H1 (cell line): ENCODE measurements around the gene CSN3. TPM values are rescaled to one million over a fixed set of nuclear protein-coding genes. Genes with fewer than 3 reads are reported as not detected.
"Not testable (repeated sequence)": the region's sequence is repeated elsewhere in the genome, so short reads cannot be mapped to it uniquely, and the experiment has no call there.

Experiments
- CTCF ChIA-PET: fragments of 300-600 bp; sonication (Branson Sonifier 250); formaldehyde crosslinking; loops from one replicate; lab custom pipeline; 2021; ENCODE audit not compliant: partially characterized antibody; lab: Charles Lee
- POLR2A ChIA-PET: fragments of 300-600 bp; sonication (Branson Sonifier 250); formaldehyde crosslinking; loops from one replicate; lab custom pipeline; 2021; ENCODE audit warnings: inconsistent platforms; ENCODE audit not compliant: partially characterized antibody; lab: Charles Lee
- DNase-seq, 2 experiments: peaks; one replicate each; pipeline versions ENCODE4 v3.0.0 to v3.0.0-alpha.2; 2010 to 2022; ENCODE audit warnings: low spot score in 2 of 2, low read depth in 1 of 2, mixed read lengths in 1 of 2
- FAIRE-seq: peaks from 2 replicates; lab custom pipeline; 2011; peaks lifted over from hg19 to GRCh38; lab: Jason Lieb, UNC
- H2AFZ ChIP-seq: 2 replicates; pipeline ENCODE4 v1.8.1; 2012; ENCODE audit warnings: low read length, inconsistent platforms
- H2AK5ac ChIP-seq: 2 replicates; pipeline ENCODE4 v1.6.1; 2013; ENCODE audit warnings: low read depth, low read length
- H2BK120ac ChIP-seq: replicated peaks from 2 replicates; pipeline ENCODE3; 2013; ENCODE audit warnings: low read depth, low read length, inconsistent platforms
- H2BK12ac ChIP-seq: 2 replicates; pipeline ENCODE4 v1.6.1; 2013; ENCODE audit warnings: low read depth, low read length
- H2BK15ac ChIP-seq: 2 replicates; pipeline ENCODE4 v1.6.1; 2013; ENCODE audit warnings: low read length
- H2BK20ac ChIP-seq: 2 replicates; pipeline ENCODE4 v1.6.1; 2013; ENCODE audit warnings: low read length
- H2BK5ac ChIP-seq: 2 replicates; pipeline ENCODE4 v1.6.1; 2013; ENCODE audit warnings: low read depth, low read length
- H3K14ac ChIP-seq: 2 replicates; pipeline ENCODE4 v1.6.1; 2013; ENCODE audit warnings: inconsistent platforms; ENCODE audit not compliant: insufficient read length
- H3K18ac ChIP-seq: 2 replicates; pipeline ENCODE4 v1.6.1; 2013; ENCODE audit warnings: low read length; ENCODE audit errors: extremely low read depth
- H3K23ac ChIP-seq: 2 replicates; pipeline ENCODE4 v1.6.1; 2013; ENCODE audit warnings: inconsistent platforms; ENCODE audit not compliant: insufficient read length
- H3K23me2 ChIP-seq: 2 replicates; pipeline ENCODE4 v1.6.1; 2013; ENCODE audit warnings: low read depth, low read length
- H3K27ac ChIP-seq: 2 replicates; pipeline ENCODE4 v1.6.1; 2011; ENCODE audit warnings: low read depth, low read length, inconsistent platforms
- H3K27me3 ChIP-seq, 4 experiments: replicated peaks in 1 of 4; 1 replicate in 1 of 4; 2 replicates in 3 of 4; pipeline versions ENCODE4 v1.6.1 to v1.8.1; 2011 to 2013; ENCODE audit warnings: low read length in 3 of 4, mild to moderate bottlenecking in 3 of 4, inconsistent platforms in 2 of 4, mixed read lengths in 2 of 4, moderate library complexity in 1 of 4; ENCODE audit not compliant: control insufficient read depth in 3 of 4, insufficient read depth in 3 of 4; ENCODE audit errors: extremely low read depth in 1 of 4
- H3K36me3 ChIP-seq, 4 experiments: 2 replicates each; pipeline versions ENCODE4 v1.6.1 to v1.8.1; 2011 to 2013; ENCODE audit warnings: mild to moderate bottlenecking in 4 of 4, low read length in 3 of 4, moderate library complexity in 2 of 4, control low read depth in 1 of 4, inconsistent platforms in 1 of 4; ENCODE audit not compliant: insufficient read depth in 4 of 4, control insufficient read depth in 2 of 4
- H3K4ac ChIP-seq: replicated peaks from 2 replicates; pipeline ENCODE3; 2013; ENCODE audit warnings: low read length, low read depth, mixed read lengths, inconsistent platforms; ENCODE audit not compliant: insufficient read length
- H3K4me1 ChIP-seq, 4 experiments: replicated peaks in 1 of 4; 1 replicate in 1 of 4; 2 replicates in 3 of 4; pipeline versions ENCODE4 v1.6.1 to v1.8.1; 2011 to 2013; ENCODE audit warnings: low read length in 3 of 4, inconsistent platforms in 2 of 4, mixed read lengths in 1 of 4; ENCODE audit not compliant: insufficient read depth in 4 of 4, control insufficient read depth in 3 of 4
- H3K4me2 ChIP-seq, 2 experiments: 2 replicates each; pipeline versions ENCODE4 v1.6.1 to v1.8.1; 2011 to 2013; ENCODE audit warnings: low read depth in 2 of 2, low read length in 2 of 2, control low read depth in 1 of 2, inconsistent platforms in 1 of 2, mild to moderate bottlenecking in 1 of 2; ENCODE audit not compliant: insufficient read depth in 1 of 2
- H3K4me3 ChIP-seq, 4 experiments: fragments of 200-600, 300-600 bp in 1 of 4; sonication (generic), shearing (Covaris generic), sonication (Bioruptor Twin) in 1 of 4; 2 replicates each; pipeline versions ENCODE4 v1.5.1 to v1.8.1; 2011 to 2016; ENCODE audit warnings: low read length in 4 of 4, low read depth in 3 of 4, control low read depth in 2 of 4, inconsistent platforms in 2 of 4, mild to moderate bottlenecking in 2 of 4, mixed read lengths in 1 of 4, moderate library complexity in 1 of 4; ENCODE audit not compliant: insufficient read depth in 2 of 4; ENCODE audit errors: extremely low read depth in 1 of 4
- H3K56ac ChIP-seq: replicated peaks from 2 replicates; pipeline ENCODE3; 2013; ENCODE audit warnings: low read depth, mild to moderate bottlenecking, mixed read lengths, low read length, inconsistent platforms; ENCODE audit not compliant: insufficient read length
- H3K79me1 ChIP-seq: 2 replicates; pipeline ENCODE4 v1.6.1; 2013; ENCODE audit warnings: low read depth, low read length, control low read depth
- H3K79me2 ChIP-seq, 2 experiments: 2 replicates each; pipeline versions ENCODE4 v1.6.1 to v1.8.1; 2012 to 2013; ENCODE audit warnings: low read length in 2 of 2, mild to moderate bottlenecking in 2 of 2, inconsistent platforms in 1 of 2; ENCODE audit not compliant: insufficient read depth in 2 of 2, control insufficient read depth in 1 of 2
- H3K9ac ChIP-seq, 4 experiments: replicated peaks in 1 of 4; 1 replicate in 1 of 4; 2 replicates in 3 of 4; pipeline versions ENCODE4 v1.6.1 to v1.8.1; 2011 to 2013; ENCODE audit warnings: low read depth in 3 of 4, low read length in 3 of 4, control low read depth in 2 of 4, mild to moderate bottlenecking in 2 of 4, moderate library complexity in 2 of 4, inconsistent platforms in 1 of 4; ENCODE audit errors: extremely low read depth in 1 of 4
- H3K9me3 ChIP-seq, 2 experiments: 2 replicates each; pipeline versions ENCODE4 v1.6.1 to v1.8.1; 2012 to 2013; ENCODE audit warnings: mild to moderate bottlenecking in 2 of 2, moderate library complexity in 2 of 2, control low read depth in 1 of 2, inconsistent platforms in 1 of 2, low read depth in 1 of 2, low read length in 1 of 2, mixed read lengths in 1 of 2; ENCODE audit not compliant: insufficient read depth in 2 of 2
- H4K20me1 ChIP-seq, 2 experiments: replicated peaks in 1 of 2; 2 replicates each; pipeline versions ENCODE3 to v1.8.1; 2011 to 2013; ENCODE audit warnings: inconsistent platforms in 2 of 2, low read length in 2 of 2, mild to moderate bottlenecking in 1 of 2; ENCODE audit not compliant: insufficient read depth in 2 of 2, control insufficient read depth in 1 of 2
- H4K5ac ChIP-seq: 2 replicates; pipeline ENCODE4 v1.6.1; 2013; ENCODE audit warnings: low read length, low read depth, mixed read lengths, inconsistent platforms; ENCODE audit not compliant: insufficient read length
- H4K8ac ChIP-seq: 2 replicates; pipeline ENCODE4 v1.8.0; 2013; ENCODE audit warnings: mild to moderate bottlenecking, moderate library complexity, low read length, inconsistent platforms; ENCODE audit not compliant: insufficient read depth; ENCODE audit errors: extremely low read depth
- H4K91ac ChIP-seq: replicated peaks from 2 replicates; pipeline ENCODE3; 2013; ENCODE audit warnings: low read length, mixed read lengths, inconsistent platforms; ENCODE audit not compliant: insufficient read length
- WGBS, 2 experiments: shearing (Covaris generic) in 1 of 2; methylation state at CpG; one replicate each; pipeline versions ENCODE4 v1.1.6 to v1.1.7; 2013 to 2015; ENCODE audit warnings: low lambda C conversion rate in 2 of 2, mixed read lengths in 2 of 2, inconsistent platforms in 1 of 2, low coverage in 1 of 2, missing lambda C conversion rate in 1 of 2; ENCODE audit not compliant: insufficient replicate concordance in 2 of 2, insufficient coverage in 1 of 2, insufficient read length in 1 of 2; ENCODE audit errors: extremely low coverage in 1 of 2, missing lambda C conversion rate in 1 of 2; 5-methylcytosine and 5-hydroxymethylcytosine counted together
- long read RNA-seq, 2 experiments: library from RNA in 1 of 2; library from capped mRNA in 1 of 2; stranded (forward); transcript quantifications; one replicate each; pipeline ENCODE4 v2.0.0, GENCODE V29; 2021; ENCODE audit warnings: inconsistent platforms in 1 of 2
- polyA minus RNA-seq, 3 experiments: library from RNA; depleted of rRNA, polyadenylated mRNA; stranded (reverse); fragments of >200 nt; gene quantifications; 1 replicate in 2 of 3; 2 replicates in 1 of 3; pipeline ENCODE4 v1.2.3, GENCODE V29; 2011
- polyA plus RNA-seq, 7 experiments: library from polyadenylated mRNA; depleted of rRNA in 3 of 7; stranded (reverse) in 5 of 7; unstranded in 2 of 7; fragments of >200 nt in 5 of 7; fragments of 200-250 nt in 2 of 7; gene quantifications; 1 replicate in 5 of 7; 2 replicates in 1 of 7; 4 replicates in 1 of 7; pipeline versions ENCODE4 v1.2.1 to v1.2.3, GENCODE V29; 2011 to 2013; ENCODE audit warnings: missing spikeins in 2 of 7, mixed read lengths in 2 of 7
- total RNA-seq: library from RNA; stranded (reverse); fragmentation: NEBNext Ultra II Directional; extraction: Animal tissue kit (Norgen Biotek cat#: 25700); gene quantifications from 2 replicates; pipeline ENCODE4 v1.2.1, GENCODE V29; 2021

CSN3 gene, protein sequence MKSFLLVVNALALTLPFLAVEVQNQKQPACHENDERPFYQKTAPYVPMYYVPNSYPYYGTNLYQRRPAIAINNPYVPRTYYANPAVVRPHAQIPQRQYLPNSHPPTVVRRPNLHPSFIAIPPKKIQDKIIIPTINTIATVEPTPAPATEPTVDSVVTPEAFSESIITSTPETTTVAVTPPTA
- not detected in 2 replicates for total RNA-seq
- polyA plus RNA-seq (2011; rRNA removed): not detected in 2 replicates
- polyA plus RNA-seq (2011; cell fraction: cytosol; rRNA removed): not detected
- polyA plus RNA-seq (2011; cell fraction: nucleus; rRNA removed): not detected
- not detected in 4 replicates for polyA plus RNA-seq (2012, experiment 1 of 2)
- not detected for polyA plus RNA-seq (2012, experiment 2 of 2)
- not detected for polyA plus RNA-seq (2013, experiment 1 of 2)
- polyA plus RNA-seq (2013, experiment 2 of 2): not detected
- polyA minus RNA-seq (2011; rRNA and poly(A)+ RNA removed): not detected in 2 replicates
- not detected for polyA minus RNA-seq (2011; cell fraction: cytosol; rRNA and poly(A)+ RNA removed)
- not detected for polyA minus RNA-seq (2011; cell fraction: nucleus; rRNA and poly(A)+ RNA removed)
- long read RNA-seq, experiment 1: 0 reads
- long read RNA-seq, experiment 2: 0 reads

DNA sequence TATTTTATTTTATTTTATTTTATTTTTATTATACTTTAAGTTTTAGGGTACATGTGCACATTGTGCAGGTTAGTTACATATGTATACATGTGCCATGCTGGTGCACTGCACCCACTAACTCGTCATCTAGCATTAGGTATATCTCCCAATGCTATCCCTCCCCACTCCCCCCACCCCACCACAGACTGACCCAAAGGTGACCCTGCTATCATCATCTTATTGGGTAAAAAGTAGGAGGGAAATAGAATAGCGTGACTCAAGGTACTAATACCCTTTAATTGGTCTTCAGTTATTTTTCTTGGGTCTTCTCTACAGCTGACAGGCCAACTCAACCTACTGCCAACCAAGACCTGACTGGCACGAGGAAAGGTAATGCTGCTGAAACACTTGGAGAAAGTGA lies at the start of gene CSN3:
Gene CSN3 (plus strand): TSS at position 301 of the 400 bp plus-strand sequence. CDS start 2,223 bp downstream, outside the sequence.
- H3K9ac ChIP-seq, H2BK120ac ChIP-seq, H3K9me3 ChIP-seq, H3K79me2 ChIP-seq, H3K27ac ChIP-seq, H3K4me2 ChIP-seq, CTCF ChIA-PET, H3K4me1 ChIP-seq, H2AK5ac ChIP-seq, H4K91ac ChIP-seq, H2BK15ac ChIP-seq, H2AFZ ChIP-seq, H3K23ac ChIP-seq, H3K56ac ChIP-seq, POLR2A ChIA-PET, H3K4ac ChIP-seq, DNase-seq, H2BK20ac ChIP-seq, H3K79me1 ChIP-seq, H3K4me3 ChIP-seq, H2BK5ac ChIP-seq, H3K18ac ChIP-seq, H3K14ac ChIP-seq, FAIRE-seq, H3K27me3 ChIP-seq, H3K36me3 ChIP-seq, H2BK12ac ChIP-seq, H4K5ac ChIP-seq, H4K20me1 ChIP-seq, H4K8ac ChIP-seq, H3K23me2 ChIP-seq: not testable (repeated sequence)
- WGBS, 2 experiments: 98% methylated on average over 3 of the region's 3 CpGs; no CpG with 5 or more reads in 1 of the 2 experiments
